Progenitor cell of endocrine pancreas (in vitro differentiated cells): Measurements from ENCODE around the gene GLB1L3. TPM values are rescaled to one million over a fixed set of nuclear protein-coding genes. Genes with fewer than 3 reads are reported as not detected.

Experiments
- DNase-seq: peaks from one replicate; pipeline ENCODE4 v3.0.0; 2021; ENCODE audit warnings: low spot score; ENCODE audit not compliant: unreplicated experiment
- H3K27ac Mint-ChIP-seq: 2 replicates; pipeline ENCODE4 v1.8.0; 2021; ENCODE audit warnings: mild to moderate bottlenecking, moderate library complexity, mixed read lengths
- H3K27me3 Mint-ChIP-seq: 2 replicates; pipeline ENCODE4 v1.8.0; 2021; ENCODE audit warnings: mixed read lengths
- H3K36me3 Mint-ChIP-seq: 2 replicates; pipeline ENCODE4 v1.8.0; 2022; ENCODE audit warnings: mixed read lengths; ENCODE audit not compliant: insufficient read depth
- H3K4me1 Mint-ChIP-seq: 2 replicates; pipeline ENCODE4 v1.8.0; 2021; ENCODE audit warnings: low read depth, mixed read lengths
- H3K4me3 Mint-ChIP-seq: 2 replicates; pipeline ENCODE4 v1.8.0; 2021; ENCODE audit warnings: low read depth, mild to moderate bottlenecking, moderate library complexity, mixed read lengths
- H3K9me3 Mint-ChIP-seq: 2 replicates; pipeline ENCODE4 v1.8.0; 2021; ENCODE audit warnings: low read depth, mixed read lengths
- CTCF ChIP-seq: fragments of 200-600 bp; sonication (generic); IDR thresholded peaks from one replicate; pipeline ENCODE4 v1.5.0; 2021; ENCODE audit warnings: antibody characterized with exemption, mild to moderate bottlenecking; ENCODE audit not compliant: unreplicated experiment
- total RNA-seq: library from RNA; stranded (reverse); gene quantifications from 2 replicates; pipeline ENCODE4 v1.2.1, GENCODE V29; 2021

Gene GLB1L3
- total RNA-seq, 1 donor from 2014 or later = not detected

- Mint-ChIP-seq H3K9me3 (no peaks in the 10 kb centered on the region), H3K4me3 (no peak overlapping the region), H3K4me1 (no peaks in the 10 kb centered on the region), H3K27ac (no peak overlapping the region), H3K27me3 (no peaks in the 10 kb centered on the region), H3K36me3 (peaks cover 7% of the 10 kb centered on the region)
- TF ChIP-seq CTCF = no peak
- no peak for DNase-seq
Observed at GRCh38 chr11:134237557-134237922, 38.6 kb upstream of the GLB1L3 start.

GRCh38 chr11:134238956-134239355 is 37.2 kb upstream of the GLB1L3 start:
- Mint-ChIP-seq H3K27me3 (no peaks in the 10 kb centered on the region), H3K36me3 (peaks cover 12% of the 10 kb centered on the region), H3K4me1 (no peaks in the 10 kb centered on the region), H3K9me3 (no peaks in the 10 kb centered on the region), H3K27ac (no peak overlapping the region), H3K4me3 (no peak overlapping the region)
- DNase-seq = no peak
- no peak for TF ChIP-seq CTCF

GRCh38 chr11:134240592-134240991 is 35.6 kb upstream of the GLB1L3 start:
- Mint-ChIP-seq H3K4me1 (no peaks in the 10 kb centered on the region), H3K4me3 (no peak overlapping the region), H3K27ac (no peak overlapping the region), H3K36me3 (peaks cover 19% of the 10 kb centered on the region), H3K9me3 (no peaks in the 10 kb centered on the region), H3K27me3 (no peaks in the 10 kb centered on the region)
- no peak for DNase-seq
- no peak for TF ChIP-seq CTCF

- TF ChIP-seq CTCF = no peak
- H3K27ac Mint-ChIP-seq = no peak overlapping the region
- H3K9me3 Mint-ChIP-seq = no peaks in the 10 kb centered on the region
- H3K27me3 Mint-ChIP-seq = no peaks in the 10 kb centered on the region
- H3K4me3 Mint-ChIP-seq = no peak overlapping the region
- no peaks in the 10 kb centered on the region for H3K4me1 Mint-ChIP-seq
- no peak for DNase-seq
- H3K36me3 Mint-ChIP-seq = peaks cover 16% of the 10 kb centered on the region
Observed at GRCh38 chr11:134242376-134242775, 33.8 kb upstream of the GLB1L3 start.

GRCh38 chr11:134243913-134244312 is 32.3 kb upstream of the GLB1L3 start:
- no peak overlapping the region for H3K4me3 Mint-ChIP-seq
- no peak for TF ChIP-seq CTCF
- H3K9me3 Mint-ChIP-seq = no peaks in the 10 kb centered on the region
- H3K27me3 Mint-ChIP-seq = no peaks in the 10 kb centered on the region
- H3K36me3 Mint-ChIP-seq = peaks cover 19% of the 10 kb centered on the region
- H3K4me1 Mint-ChIP-seq = no peaks in the 10 kb centered on the region
- H3K27ac Mint-ChIP-seq = no peak overlapping the region
- no peak for DNase-seq
